ENCODE data around the gene NDUFAF7.
"Not testable (repeated sequence)": the region's sequence is repeated elsewhere in the genome, so short reads cannot be mapped to it uniquely, and the experiment has no call there.

The NDUFAF7 gene

GRCh38 chr2:37219046-37219445, 12.4 kb upstream of the NDUFAF7 start:
- no peak for DNase-seq

- DNase-seq, result no peak
Measured at GRCh38 chr2:37223131-37223530, 8.3 kb upstream of the NDUFAF7 start.

GRCh38 chr2:37224063-37224462, 7.4 kb upstream of the NDUFAF7 start:
- DNase-seq, result no peak

- not testable (repeated sequence) for DNase-seq
Measured at GRCh38 chr2:37225129-37225528, 6.3 kb upstream of the NDUFAF7 start.

- DNase-seq, result no peak
Measured at GRCh38 chr2:37226863-37227262, 4.6 kb upstream of the NDUFAF7 start.

GRCh38 chr2:37228788-37229187, 2.7 kb upstream of the NDUFAF7 start:
- DNase-seq, result no peak

- no peak for DNase-seq
Measured at GRCh38 chr2:37230581-37230980, 877 bp upstream of the NDUFAF7 start.

GRCh38 chr2:37232131-37232933, 874 bp downstream of the NDUFAF7 start:
- DNase-seq, result no peak

GRCh38 chr2:37243435-37243834, 12.0 kb downstream of the NDUFAF7 start:
- DNase-seq, result no peak

GRCh38 chr2:37244017-37244416, 12.6 kb downstream of the NDUFAF7 start:
- no peak for DNase-seq

- DNase-seq, result no peak
Measured at GRCh38 chr2:37244755-37245154, 13.3 kb downstream of the NDUFAF7 start.

- DNase-seq, result no peak
Measured at GRCh38 chr2:37246205-37246604, 14.7 kb downstream of the NDUFAF7 start.

GRCh38 chr2:37250869-37251740, 19.6 kb downstream of the NDUFAF7 start:
- DNase-seq, result no peak

GRCh38 chr2:37262522-37262921, 31.1 kb downstream of the NDUFAF7 start:
- no peak for DNase-seq

- no peak for DNase-seq
Measured at GRCh38 chr2:37263839-37264238, 32.4 kb downstream of the NDUFAF7 start.

GRCh38 chr2:37267685-37268084, 36.2 kb downstream of the NDUFAF7 start:
- DNase-seq, result no peak

- DNase-seq, result no peak
Measured at GRCh38 chr2:37268111-37268510, 36.7 kb downstream of the NDUFAF7 start.

GRCh38 chr2:37271376-37272067, 40.1 kb downstream of the NDUFAF7 start:
- no peak for DNase-seq

- DNase-seq, result no peak
Measured at GRCh38 chr2:37274359-37274965, 43.0 kb downstream of the NDUFAF7 start.

GRCh38 chr2:37276291-37276690, 44.8 kb downstream of the NDUFAF7 start:
- DNase-seq, result no peak

GRCh38 chr2:37281916-37282315, 50.5 kb downstream of the NDUFAF7 start:
- no peak for DNase-seq

GRCh38 chr2:37282746-37283145, 51.3 kb downstream of the NDUFAF7 start:
- no peak for DNase-seq

GRCh38 chr2:37283207-37283606, 51.7 kb downstream of the NDUFAF7 start:
- DNase-seq, result no peak

Measured in NCI-H526 treated with DMSO at 0.1 percent for 48 hours (cell line).